ENCODE measurements around the gene GPR68. TPM values are rescaled to one million over a fixed set of nuclear protein-coding genes. Genes with fewer than 3 reads are reported as not detected.
"Not testable (repeated sequence)": the region's sequence is repeated elsewhere in the genome, so short reads cannot be mapped to it uniquely, and the experiment has no call there.

Gene GPR68
- total RNA-seq, 1 experiment from 2014 or later: not detected

GRCh38 chr14:91270619-91271018, 26.1 kb upstream of the GPR68 start:
- Histone ChIP-seq H4K20me1 (ENCODE audit: insufficient read depth, low read depth, low read length) (peaks cover 6% of the 10 kb centered on the region; the same call in 1 of the 2 replicates), H2AFZ (ENCODE audit: low read length) (no peak overlapping the region), H3K79me2 (ENCODE audit: low read length) (no peaks in the 10 kb centered on the region), H3K9me2 (replicated peaks; ENCODE audit: insufficient read depth, low read length) (no peaks in the 10 kb centered on the region), H3K4me1 (ENCODE audit: low read length) (no peaks in the 10 kb centered on the region), H3K27me3 (ENCODE audit: low read length) (no peaks in the 10 kb centered on the region), H3K9me3 (ENCODE audit: low read length) (no peaks in the 10 kb centered on the region), H3K36me3 (ENCODE audit: insufficient read depth, low read length) (0 out of 2 replicates have a peak, but pooled peaks cover 6% of the 10 kb centered on the region), H3K4me2 (ENCODE audit: low read depth, low read length, poor library complexity, severe bottlenecking) (no peak overlapping the region), H3K9ac (ENCODE audit: low read length) (no peak overlapping the region), H3K27ac (ENCODE audit: low read length) (no peak overlapping the region), H3K4me3 (ENCODE audit: low read length) (no peak overlapping the region)
- no peak for DNase-seq

- Histone ChIP-seq H3K79me2 (ENCODE audit: low read length) (no peaks in the 10 kb centered on the region), H3K36me3 (ENCODE audit: insufficient read depth, low read length) (0 out of 2 replicates have a peak, but pooled peaks cover 6% of the 10 kb centered on the region), H3K9me3 (ENCODE audit: low read length) (no peaks in the 10 kb centered on the region), H3K9ac (ENCODE audit: low read length) (no peak overlapping the region), H3K27me3 (ENCODE audit: low read length) (no peaks in the 10 kb centered on the region), H3K4me1 (ENCODE audit: low read length) (no peaks in the 10 kb centered on the region), H3K9me2 (replicated peaks; ENCODE audit: insufficient read depth, low read length) (no peaks in the 10 kb centered on the region), H3K27ac (ENCODE audit: low read length) (no peak overlapping the region), H3K4me3 (ENCODE audit: low read length) (no peak overlapping the region), H2AFZ (ENCODE audit: low read length) (no peak overlapping the region), H4K20me1 (ENCODE audit: insufficient read depth, low read depth, low read length) (peaks cover 6% of the 10 kb centered on the region; the same call in 1 of the 2 replicates), H3K4me2 (ENCODE audit: low read depth, low read length, poor library complexity, severe bottlenecking) (no peak overlapping the region)
- DNase-seq: no peak
These were observed 25.7 kb upstream of the GPR68 start for GRCh38 chr14:91270188-91270587.

- H3K4me3 ChIP-seq (ENCODE audit: low read length): no peak overlapping the region
- H3K36me3 ChIP-seq (ENCODE audit: insufficient read depth, low read length): 0 out of 2 replicates have a peak, but pooled peaks cover 6% of the 10 kb centered on the region
- peaks cover 6% of the 10 kb centered on the region; the same call in 1 of the 2 replicates for H4K20me1 ChIP-seq (ENCODE audit: insufficient read depth, low read depth, low read length)
- H3K9me2 ChIP-seq (replicated peaks; ENCODE audit: insufficient read depth, low read length): no peaks in the 10 kb centered on the region
- no peaks in the 10 kb centered on the region for H3K4me1 ChIP-seq (ENCODE audit: low read length)
- H3K9ac ChIP-seq (ENCODE audit: low read length): no peak overlapping the region
- no peak overlapping the region for H3K27ac ChIP-seq (ENCODE audit: low read length)
- no peaks in the 10 kb centered on the region for H3K79me2 ChIP-seq (ENCODE audit: low read length)
- H3K9me3 ChIP-seq (ENCODE audit: low read length): no peaks in the 10 kb centered on the region
- H3K4me2 ChIP-seq (ENCODE audit: low read depth, low read length, poor library complexity, severe bottlenecking): no peak overlapping the region
- H3K27me3 ChIP-seq (ENCODE audit: low read length): no peaks in the 10 kb centered on the region
- no peak for DNase-seq
- H2AFZ ChIP-seq (ENCODE audit: low read length): no peak overlapping the region
These were observed 24.8 kb upstream of the GPR68 start for GRCh38 chr14:91269076-91269991.

- Histone ChIP-seq H3K9me2 (replicated peaks; ENCODE audit: insufficient read depth, low read length) (no peaks in the 10 kb centered on the region), H3K4me2 (ENCODE audit: low read depth, low read length, poor library complexity, severe bottlenecking) (no peak overlapping the region), H3K9me3 (ENCODE audit: low read length) (no peaks in the 10 kb centered on the region), H2AFZ (ENCODE audit: low read length) (no peak overlapping the region), H3K36me3 (ENCODE audit: insufficient read depth, low read length) (0 out of 2 replicates have a peak, but pooled peaks cover 6% of the 10 kb centered on the region), H3K27ac (ENCODE audit: low read length) (no peak overlapping the region), H3K79me2 (ENCODE audit: low read length) (no peaks in the 10 kb centered on the region), H3K4me3 (ENCODE audit: low read length) (no peak overlapping the region), H3K27me3 (ENCODE audit: low read length) (no peaks in the 10 kb centered on the region), H4K20me1 (ENCODE audit: insufficient read depth, low read depth, low read length) (peaks cover 6% of the 10 kb centered on the region; the same call in 1 of the 2 replicates), H3K4me1 (ENCODE audit: low read length) (no peaks in the 10 kb centered on the region), H3K9ac (ENCODE audit: low read length) (no peak overlapping the region)
- no peak for DNase-seq
These were observed 23.5 kb upstream of the GPR68 start for GRCh38 chr14:91267965-91268437.

- not testable (repeated sequence) for H3K4me3 ChIP-seq (ENCODE audit: low read length); H3K27me3 ChIP-seq (ENCODE audit: low read length); H3K9me2 ChIP-seq (replicated peaks; ENCODE audit: insufficient read depth, low read length); H3K79me2 ChIP-seq (ENCODE audit: low read length); H3K4me2 ChIP-seq (ENCODE audit: low read depth, low read length, poor library complexity, severe bottlenecking); H4K20me1 ChIP-seq (ENCODE audit: insufficient read depth, low read depth, low read length); H3K27ac ChIP-seq (ENCODE audit: low read length); H3K36me3 ChIP-seq (ENCODE audit: insufficient read depth, low read length); H3K4me1 ChIP-seq (ENCODE audit: low read length); H3K9ac ChIP-seq (ENCODE audit: low read length); H2AFZ ChIP-seq (ENCODE audit: low read length); H3K9me3 ChIP-seq (ENCODE audit: low read length); DNase-seq
These were observed 21.8 kb upstream of the GPR68 start for GRCh38 chr14:91266276-91266675.

GRCh38 chr14:91265404-91265803, 20.9 kb upstream of the GPR68 start:
- H3K4me1 ChIP-seq (ENCODE audit: low read length): no peaks in the 10 kb centered on the region
- H3K27ac ChIP-seq (ENCODE audit: low read length): no peak overlapping the region
- H2AFZ ChIP-seq (ENCODE audit: low read length): no peak overlapping the region
- no peak overlapping the region for H3K4me2 ChIP-seq (ENCODE audit: low read depth, low read length, poor library complexity, severe bottlenecking)
- H3K9ac ChIP-seq (ENCODE audit: low read length): no peak overlapping the region
- DNase-seq: no peak
- peaks cover 6% of the 10 kb centered on the region; the same call in 1 of the 2 replicates for H4K20me1 ChIP-seq (ENCODE audit: insufficient read depth, low read depth, low read length)
- H3K79me2 ChIP-seq (ENCODE audit: low read length): no peaks in the 10 kb centered on the region
- H3K9me3 ChIP-seq (ENCODE audit: low read length): no peaks in the 10 kb centered on the region
- H3K36me3 ChIP-seq (ENCODE audit: insufficient read depth, low read length): no peaks in the 10 kb centered on the region
- no peak overlapping the region for H3K4me3 ChIP-seq (ENCODE audit: low read length)
- H3K9me2 ChIP-seq (replicated peaks; ENCODE audit: insufficient read depth, low read length): no peaks in the 10 kb centered on the region
- H3K27me3 ChIP-seq (ENCODE audit: low read length): no peaks in the 10 kb centered on the region

- Histone ChIP-seq H3K4me1 (ENCODE audit: low read length) (no peaks in the 10 kb centered on the region), H3K9me3 (ENCODE audit: low read length) (no peaks in the 10 kb centered on the region), H3K27me3 (ENCODE audit: low read length) (no peaks in the 10 kb centered on the region), H4K20me1 (ENCODE audit: insufficient read depth, low read depth, low read length) (peaks cover 6% of the 10 kb centered on the region; the same call in 1 of the 2 replicates), H3K36me3 (ENCODE audit: insufficient read depth, low read length) (no peaks in the 10 kb centered on the region), H3K9ac (ENCODE audit: low read length) (no peak overlapping the region), H3K4me3 (ENCODE audit: low read length) (no peak overlapping the region), H3K4me2 (ENCODE audit: low read depth, low read length, poor library complexity, severe bottlenecking) (no peak overlapping the region), H3K9me2 (replicated peaks; ENCODE audit: insufficient read depth, low read length) (no peaks in the 10 kb centered on the region), H2AFZ (ENCODE audit: low read length) (no peak overlapping the region), H3K79me2 (ENCODE audit: low read length) (no peaks in the 10 kb centered on the region), H3K27ac (ENCODE audit: low read length) (no peak overlapping the region)
- no peak for DNase-seq
These were observed 19.9 kb upstream of the GPR68 start for GRCh38 chr14:91264151-91265150.

Measured in Karpas-422 (cell line).